WI38 (cell line): Measurements from ENCODE around the gene ST3GAL3.

Experiments
- H3K4me3 ChIP-seq: 2 replicates; pipeline ENCODE4 v1.5.1; 2011; ENCODE audit warnings: low read depth, mild to moderate bottlenecking, control low read depth, low read length
- CTCF ChIP-seq: IDR thresholded peaks from 2 replicates; pipeline ENCODE4 v1.5.1; 2012; ENCODE audit warnings: low read depth, mild to moderate bottlenecking, control low read depth, low read length

ST3GAL3 gene

GRCh38 chr1:43890815-43891214 lies 183.5 kb downstream of the ST3GAL3 start:
- no peak for TF ChIP-seq CTCF
- no peak overlapping the region for H3K4me3 ChIP-seq

GRCh38 chr1:43893006-43893405 lies 185.7 kb downstream of the ST3GAL3 start:
- no peak overlapping the region for H3K4me3 ChIP-seq
- no peak for TF ChIP-seq CTCF

GRCh38 chr1:43898981-43899380 lies 191.6 kb downstream of the ST3GAL3 start:
- H3K4me3 ChIP-seq = no peak overlapping the region
- TF ChIP-seq CTCF = no peak

- no peak for TF ChIP-seq CTCF
- H3K4me3 ChIP-seq = no peak overlapping the region
Observed at GRCh38 chr1:43900386-43900785, 193.1 kb downstream of the ST3GAL3 start.

GRCh38 chr1:43901196-43901961 lies 194.0 kb downstream of the ST3GAL3 start:
- no peak for TF ChIP-seq CTCF

GRCh38 chr1:43902058-43902831 lies 194.9 kb downstream of the ST3GAL3 start:
- H3K4me3 ChIP-seq = no peak overlapping the region
- TF ChIP-seq CTCF = no peak

More at GRCh38 chr1:43901196-43901961, 194.0 kb downstream of the ST3GAL3 start:
- H3K4me3 ChIP-seq = no peak overlapping the region
